Ovary (tissue), 3 donors: Measurements from ENCODE around the gene FAAH.

ENCODE experiments used
- POLR2A ChIP-seq: fragments of 450-650 bp; IDR thresholded peaks from one replicate; pipeline ENCODE4 v1.6.1; 2017; ENCODE audit warnings: antibody characterized with exemption, mild to moderate bottlenecking, moderate library complexity
- TF ChIP-seq, protein P1 (sequence below), 3 donors: fragments of 450-650 bp in 2 of 3; fragments of 200-600 bp in 1 of 3; IDR thresholded peaks; one replicate each; pipeline versions ENCODE4 v1.5.1 to v1.8.0; 2016 to 2022; ENCODE audit warnings: antibody characterized with exemption in 3 of 3, mild to moderate bottlenecking in 1 of 3
- donor health status: DM: no; HTN: no; CAD: no.

DNA sequence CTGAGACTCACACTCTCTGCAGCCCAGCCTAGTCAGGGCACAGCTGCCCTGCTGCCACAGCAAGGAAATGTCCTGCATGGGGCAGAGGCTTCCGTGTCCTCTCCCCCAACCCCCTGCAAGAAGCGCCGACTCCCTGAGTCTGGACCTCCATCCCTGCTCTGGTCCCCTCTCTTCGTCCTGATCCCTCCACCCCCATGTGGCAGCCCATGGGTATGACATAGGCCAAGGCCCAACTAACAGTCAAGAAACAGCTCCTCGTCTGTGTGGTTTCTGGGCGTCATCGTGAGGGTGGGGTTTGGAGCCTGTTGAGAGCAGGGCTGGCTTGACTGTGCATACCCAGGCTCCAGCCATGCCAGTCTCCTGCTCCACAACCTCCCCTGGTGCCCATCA is 19.5 kb downstream of the FAAH start:
- TF ChIP-seq POLR2A = no peak
- TF ChIP-seq, protein P1, sequence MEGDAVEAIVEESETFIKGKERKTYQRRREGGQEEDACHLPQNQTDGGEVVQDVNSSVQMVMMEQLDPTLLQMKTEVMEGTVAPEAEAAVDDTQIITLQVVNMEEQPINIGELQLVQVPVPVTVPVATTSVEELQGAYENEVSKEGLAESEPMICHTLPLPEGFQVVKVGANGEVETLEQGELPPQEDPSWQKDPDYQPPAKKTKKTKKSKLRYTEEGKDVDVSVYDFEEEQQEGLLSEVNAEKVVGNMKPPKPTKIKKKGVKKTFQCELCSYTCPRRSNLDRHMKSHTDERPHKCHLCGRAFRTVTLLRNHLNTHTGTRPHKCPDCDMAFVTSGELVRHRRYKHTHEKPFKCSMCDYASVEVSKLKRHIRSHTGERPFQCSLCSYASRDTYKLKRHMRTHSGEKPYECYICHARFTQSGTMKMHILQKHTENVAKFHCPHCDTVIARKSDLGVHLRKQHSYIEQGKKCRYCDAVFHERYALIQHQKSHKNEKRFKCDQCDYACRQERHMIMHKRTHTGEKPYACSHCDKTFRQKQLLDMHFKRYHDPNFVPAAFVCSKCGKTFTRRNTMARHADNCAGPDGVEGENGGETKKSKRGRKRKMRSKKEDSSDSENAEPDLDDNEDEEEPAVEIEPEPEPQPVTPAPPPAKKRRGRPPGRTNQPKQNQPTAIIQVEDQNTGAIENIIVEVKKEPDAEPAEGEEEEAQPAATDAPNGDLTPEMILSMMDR (IDR thresholded peaks at IDR 0.05) = no peak
